Measurements from ENCODE around the gene ARNT2.

DNA sequence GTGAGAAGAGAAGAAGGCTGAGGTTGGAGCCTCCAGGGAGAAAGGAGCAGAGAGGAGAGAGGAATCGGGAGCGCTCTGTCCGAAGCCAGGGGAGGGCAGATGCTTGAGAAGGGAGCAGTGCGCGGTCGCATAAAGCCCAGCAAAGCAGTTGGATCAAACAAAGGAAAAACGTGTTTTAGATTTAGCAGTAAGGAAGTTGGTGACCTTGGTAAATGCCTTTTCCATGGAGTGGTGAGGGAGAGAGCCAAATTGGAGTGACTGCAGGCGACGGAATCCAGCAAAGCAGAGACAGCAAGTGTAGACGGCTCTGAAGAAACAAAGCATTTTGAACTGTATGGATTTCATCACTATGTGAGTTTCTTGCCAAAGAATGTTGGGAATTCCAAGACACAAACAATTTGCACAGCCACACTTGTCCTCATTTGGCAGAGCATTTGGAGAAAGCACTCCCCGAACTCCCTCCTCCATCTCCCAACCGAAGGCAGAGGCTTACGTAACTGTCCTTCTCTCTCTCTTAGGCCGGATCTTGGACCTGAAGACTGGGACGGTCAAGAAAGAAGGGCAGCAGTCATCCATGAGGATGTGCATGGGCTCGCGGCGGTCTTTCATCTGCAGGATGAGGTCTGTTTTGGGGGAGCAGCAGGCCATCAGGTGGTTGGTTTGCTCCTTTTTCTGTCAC, 103.6 kb downstream of the ARNT2 start:
- TF ChIP-seq POLR2AphosphoS5 (IDR thresholded peaks at IDR 0.05) (peak in 1 of 3 donors; percentile 37), EP300 (IDR thresholded peaks at IDR 0.05) (no peak), POLR2A (IDR thresholded peaks at IDR 0.05) (no peak)
- TF ChIP-seq, protein P1, sequence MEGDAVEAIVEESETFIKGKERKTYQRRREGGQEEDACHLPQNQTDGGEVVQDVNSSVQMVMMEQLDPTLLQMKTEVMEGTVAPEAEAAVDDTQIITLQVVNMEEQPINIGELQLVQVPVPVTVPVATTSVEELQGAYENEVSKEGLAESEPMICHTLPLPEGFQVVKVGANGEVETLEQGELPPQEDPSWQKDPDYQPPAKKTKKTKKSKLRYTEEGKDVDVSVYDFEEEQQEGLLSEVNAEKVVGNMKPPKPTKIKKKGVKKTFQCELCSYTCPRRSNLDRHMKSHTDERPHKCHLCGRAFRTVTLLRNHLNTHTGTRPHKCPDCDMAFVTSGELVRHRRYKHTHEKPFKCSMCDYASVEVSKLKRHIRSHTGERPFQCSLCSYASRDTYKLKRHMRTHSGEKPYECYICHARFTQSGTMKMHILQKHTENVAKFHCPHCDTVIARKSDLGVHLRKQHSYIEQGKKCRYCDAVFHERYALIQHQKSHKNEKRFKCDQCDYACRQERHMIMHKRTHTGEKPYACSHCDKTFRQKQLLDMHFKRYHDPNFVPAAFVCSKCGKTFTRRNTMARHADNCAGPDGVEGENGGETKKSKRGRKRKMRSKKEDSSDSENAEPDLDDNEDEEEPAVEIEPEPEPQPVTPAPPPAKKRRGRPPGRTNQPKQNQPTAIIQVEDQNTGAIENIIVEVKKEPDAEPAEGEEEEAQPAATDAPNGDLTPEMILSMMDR (IDR thresholded peaks at IDR 0.05) = no peak
